ENCODE measurements around the gene MYF5. TPM values are rescaled to one million over a fixed set of nuclear protein-coding genes. Genes with fewer than 3 reads are reported as not detected.

MYF5 gene
- total RNA-seq, 1 donor, result not detected

- no peak for TF ChIP-seq CTCF (IDR thresholded peaks at IDR 0.05; ENCODE audit: insufficient read depth, low read depth, low read length)
- no peak for DNase-seq (ENCODE audit: low read depth)
- H3K4me3 ChIP-seq (ENCODE audit: low read depth, low read length), result no peak overlapping the region
These were observed 35.8 kb downstream of the MYF5 start for GRCh38 chr12:80752464-80752863.

- TF ChIP-seq CTCF (IDR thresholded peaks at IDR 0.05; ENCODE audit: insufficient read depth, low read depth, low read length), result no peak
- H3K4me3 ChIP-seq (ENCODE audit: low read depth, low read length), result no peak overlapping the region
- DNase-seq (ENCODE audit: low read depth), result no peak
These were observed 37.6 kb downstream of the MYF5 start for GRCh38 chr12:80754274-80754673.

- DNase-seq (ENCODE audit: low read depth), result no peak
- H3K4me3 ChIP-seq (ENCODE audit: low read depth, low read length), result no peak overlapping the region
These were observed 40.2 kb downstream of the MYF5 start for GRCh38 chr12:80756875-80757274.

GRCh38 chr12:80761838-80762237, 45.1 kb downstream of the MYF5 start:
- no peak for TF ChIP-seq CTCF (IDR thresholded peaks at IDR 0.05; ENCODE audit: insufficient read depth, low read depth, low read length)
- no peak overlapping the region for H3K4me3 ChIP-seq (ENCODE audit: low read depth, low read length)
- no peak for DNase-seq (ENCODE audit: low read depth)

More at GRCh38 chr12:80756875-80757274, 40.2 kb downstream of the MYF5 start:
- no peak for TF ChIP-seq CTCF (IDR thresholded peaks at IDR 0.05; ENCODE audit: insufficient read depth, low read depth, low read length)

- H3K4me3 ChIP-seq (ENCODE audit: low read depth, low read length), result no peak overlapping the region
- peak; percentile 61 for TF ChIP-seq CTCF (IDR thresholded peaks at IDR 0.05; ENCODE audit: insufficient read depth, low read depth, low read length)
- peak; percentile 62 for DNase-seq (ENCODE audit: low read depth)
These were observed 47.2 kb downstream of the MYF5 start for GRCh38 chr12:80763874-80764273.

GRCh38 chr12:80766210-80766609, 49.5 kb downstream of the MYF5 start:
- DNase-seq (ENCODE audit: low read depth), result no peak
- no peak overlapping the region for H3K4me3 ChIP-seq (ENCODE audit: low read depth, low read length)
- TF ChIP-seq CTCF (IDR thresholded peaks at IDR 0.05; ENCODE audit: insufficient read depth, low read depth, low read length), result no peak

- TF ChIP-seq CTCF (IDR thresholded peaks at IDR 0.05; ENCODE audit: insufficient read depth, low read depth, low read length), result no peak
- no peak overlapping the region for H3K4me3 ChIP-seq (ENCODE audit: low read depth, low read length)
- DNase-seq (ENCODE audit: low read depth), result no peak
These were observed 50.2 kb downstream of the MYF5 start for GRCh38 chr12:80766897-80767296.

All from fibroblast of villous mesenchyme (primary cell).